Measurements from ENCODE around the gene EVI5.

- TF ChIP-seq POLR2A (IDR thresholded peaks at IDR 0.05; ENCODE audit: low read depth, low read length) (no peak), TAF1 (IDR thresholded peaks at IDR 0.05; ENCODE audit: borderline replicate concordance, low read depth, low read length) (no peak)
Observed at GRCh38 chr1:92797961-92798360, 13.1 kb upstream of the EVI5 start.
